CD4-positive, alpha-beta T cell treated with Interleukin-2 at 100 ng/mL for 4 hours (primary cell): ENCODE results near the gene FAM117B.

ENCODE experiments used
- DNase-seq: peaks from one replicate; pipeline ENCODE4 v3.0.0-alpha.2; 2020; ENCODE audit warnings: low spot score

The FAM117B gene

GRCh38 chr2:202815548-202816360 lies 181.0 kb downstream of the FAM117B start:
- no peak for DNase-seq

GRCh38 chr2:202817771-202818170 lies 183.0 kb downstream of the FAM117B start:
- no peak for DNase-seq

GRCh38 chr2:202818321-202818720 lies 183.6 kb downstream of the FAM117B start:
- DNase-seq = no peak
